T-helper 2 cell (primary cell): ENCODE results near the gene CYP2J2.
A peak's percentile ranks its signal among the peaks of the same experiment; 100 is the strongest.
"Not testable (repeated sequence)": the region's sequence is repeated elsewhere in the genome, so short reads cannot be mapped to it uniquely, and the experiment has no call there.

Experiments used
- DNase-seq, 5 experiments: peaks; one replicate each; pipeline versions ENCODE4 v3.0.0 to v3.0.0-alpha.2; 2012 to 2022
- total RNA-seq, 2 donors: gene quantifications; one replicate each; lab custom pipeline; 2026; lab: John Stamatoyannopoulos, UW

CYP2J2 gene, protein sequence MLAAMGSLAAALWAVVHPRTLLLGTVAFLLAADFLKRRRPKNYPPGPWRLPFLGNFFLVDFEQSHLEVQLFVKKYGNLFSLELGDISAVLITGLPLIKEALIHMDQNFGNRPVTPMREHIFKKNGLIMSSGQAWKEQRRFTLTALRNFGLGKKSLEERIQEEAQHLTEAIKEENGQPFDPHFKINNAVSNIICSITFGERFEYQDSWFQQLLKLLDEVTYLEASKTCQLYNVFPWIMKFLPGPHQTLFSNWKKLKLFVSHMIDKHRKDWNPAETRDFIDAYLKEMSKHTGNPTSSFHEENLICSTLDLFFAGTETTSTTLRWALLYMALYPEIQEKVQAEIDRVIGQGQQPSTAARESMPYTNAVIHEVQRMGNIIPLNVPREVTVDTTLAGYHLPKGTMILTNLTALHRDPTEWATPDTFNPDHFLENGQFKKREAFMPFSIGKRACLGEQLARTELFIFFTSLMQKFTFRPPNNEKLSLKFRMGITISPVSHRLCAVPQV
- total RNA-seq = 0 to 0.13 reads per million in 2 donors

DNA sequence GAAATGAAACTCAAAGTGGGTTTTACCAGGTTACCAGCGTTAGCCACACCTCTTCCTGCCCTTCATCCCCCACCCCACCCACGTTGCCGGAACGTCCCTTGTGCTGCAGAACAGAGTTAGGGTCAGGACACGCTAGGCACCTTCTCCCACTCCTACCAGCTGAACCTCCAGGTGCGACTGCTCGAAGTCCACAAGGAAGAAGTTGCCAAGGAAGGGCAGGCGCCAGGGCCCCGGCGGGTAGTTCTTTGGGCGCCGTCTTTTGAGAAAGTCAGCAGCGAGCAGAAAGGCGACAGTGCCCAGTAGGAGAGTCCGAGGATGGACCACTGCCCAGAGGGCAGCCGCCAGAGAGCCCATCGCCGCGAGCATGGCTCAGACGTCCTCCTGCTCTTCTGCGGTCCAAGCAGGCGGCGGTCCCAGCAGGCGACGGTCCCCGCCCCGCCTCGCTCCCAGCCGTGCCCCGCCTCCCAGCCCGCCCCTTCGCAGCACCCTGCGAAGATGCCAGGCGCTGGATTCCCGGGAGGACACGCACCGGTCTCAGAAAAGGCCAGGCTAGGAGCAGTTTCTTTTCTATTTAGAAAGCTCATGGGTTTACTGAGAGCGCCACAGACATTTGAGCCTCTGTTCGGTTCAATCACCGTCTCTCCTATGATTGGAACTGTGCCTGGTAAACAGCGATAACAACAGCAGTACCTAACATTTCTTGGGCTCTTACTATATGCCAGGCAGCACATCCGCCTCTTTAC, at the start of gene CYP2J2:
Gene CYP2J2, minus strand, starts transcription at position 393 of the 743 bp plus-strand sequence. Its CDS starts 27 bp downstream, at position 366.
- peak in 3 of 5 experiments; percentile 3 to 9 (median 8) for DNase-seq

DNA sequence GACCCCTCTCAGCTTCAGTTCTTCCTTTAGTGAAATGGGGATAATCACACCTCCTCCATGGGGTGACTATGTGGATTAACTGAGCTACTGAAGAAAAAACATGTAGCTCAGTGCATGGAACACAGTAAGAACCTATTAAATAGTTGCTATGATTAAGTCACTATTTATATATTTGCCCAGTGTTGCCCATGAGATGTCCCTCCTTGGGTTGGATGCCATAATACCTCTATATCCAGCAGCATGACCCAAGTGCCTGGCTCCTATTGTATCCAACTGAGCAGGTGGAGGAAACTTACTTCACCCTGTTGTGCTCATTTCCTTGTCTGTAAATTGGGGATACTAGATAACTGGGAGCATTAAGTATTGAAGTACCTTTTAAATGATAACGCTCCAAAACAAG, 47.1 kb upstream of the CYP2J2 start:
- no peak for DNase-seq

DNA sequence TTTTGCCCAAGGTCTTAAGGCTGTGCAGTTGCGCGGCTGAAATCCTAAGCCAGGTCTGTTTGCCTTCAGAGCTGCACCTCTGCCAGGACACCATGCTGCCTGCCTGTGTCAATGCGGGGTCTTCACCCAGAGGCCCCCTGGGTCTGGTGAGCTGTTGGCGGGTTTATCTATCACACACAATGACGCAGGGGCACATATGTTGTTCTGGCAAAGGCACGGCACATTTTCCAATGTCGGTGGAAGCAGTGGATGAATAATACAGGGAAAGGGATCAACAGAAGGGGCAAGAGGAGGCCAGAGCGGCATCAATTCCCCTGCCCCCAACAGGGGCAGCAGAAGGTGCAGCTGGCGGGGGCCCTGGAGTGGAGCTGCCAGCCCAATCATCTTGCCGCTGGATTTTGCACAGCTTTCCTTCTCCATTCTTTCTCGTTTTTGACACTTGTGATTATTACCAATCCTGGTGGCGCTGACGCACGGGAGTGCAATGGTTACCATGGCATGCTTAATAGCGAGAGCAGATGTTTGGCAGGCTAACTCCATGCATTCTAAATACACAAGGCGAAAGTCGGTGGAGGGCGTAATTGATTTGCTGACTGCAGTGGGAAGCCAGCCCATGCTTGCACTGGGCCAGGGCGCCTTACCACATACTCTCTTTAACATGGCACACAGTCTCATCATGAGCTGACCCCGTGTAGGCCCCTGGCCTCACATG, 45.8 kb upstream of the CYP2J2 start:
- no peak for DNase-seq

DNA sequence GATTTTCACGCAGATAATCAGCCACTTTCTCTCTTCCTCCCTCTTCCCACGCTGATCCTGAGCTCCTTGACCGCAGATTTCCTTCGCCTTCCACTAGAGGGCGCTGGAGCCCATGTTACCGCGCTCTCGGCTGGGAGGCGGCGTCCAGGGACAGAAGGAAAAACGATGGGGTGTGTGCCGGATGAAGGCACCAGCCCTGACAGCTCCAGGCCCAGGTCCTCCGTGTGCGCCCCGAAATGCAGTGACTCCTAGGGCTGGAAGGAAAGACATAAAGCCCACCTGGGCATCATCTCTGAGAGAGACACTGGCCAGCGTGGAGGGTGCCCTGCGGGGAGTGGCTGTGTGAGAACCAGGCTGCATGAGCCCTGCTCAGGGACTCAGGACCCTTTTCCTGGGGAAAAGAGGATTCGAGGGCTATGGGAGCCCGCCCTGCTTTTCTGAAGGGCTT, 44.9 kb upstream of the CYP2J2 start:
- peak in 3 of 5 experiments; percentile 7 to 19 (median 8) for DNase-seq

DNA sequence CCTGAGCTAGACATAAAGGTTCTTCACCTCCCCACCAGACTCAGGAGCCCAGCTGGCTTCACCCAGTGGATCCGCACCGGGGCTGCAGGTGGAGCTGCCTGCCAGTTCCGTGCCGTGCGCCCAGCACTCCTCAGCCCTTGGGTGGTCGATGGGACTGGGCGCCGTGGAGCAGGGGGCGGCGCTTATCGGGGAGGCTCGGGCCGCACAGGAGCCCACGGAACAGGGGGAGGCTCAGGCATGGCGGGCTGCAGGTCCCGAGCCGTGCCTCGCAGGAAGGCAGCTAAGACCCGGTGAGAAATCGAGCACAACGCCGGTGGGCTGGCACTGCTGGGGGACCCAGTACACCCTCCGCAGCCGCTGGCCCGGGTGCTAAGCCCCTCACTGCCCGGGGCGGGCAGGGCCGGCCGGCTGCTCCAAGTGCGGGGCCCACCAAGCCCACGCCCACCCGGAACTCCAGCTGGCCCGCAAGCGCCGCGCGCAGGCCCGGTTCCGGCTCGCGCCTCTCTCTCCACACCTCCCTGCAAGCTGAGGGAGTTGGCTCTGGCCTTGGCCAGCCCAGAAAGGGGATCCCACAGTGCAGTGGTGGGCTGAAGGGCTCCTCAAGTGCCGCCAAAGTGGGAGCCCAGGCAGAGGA, 43.1 kb upstream of the CYP2J2 start:
- not testable (repeated sequence) for DNase-seq

DNA sequence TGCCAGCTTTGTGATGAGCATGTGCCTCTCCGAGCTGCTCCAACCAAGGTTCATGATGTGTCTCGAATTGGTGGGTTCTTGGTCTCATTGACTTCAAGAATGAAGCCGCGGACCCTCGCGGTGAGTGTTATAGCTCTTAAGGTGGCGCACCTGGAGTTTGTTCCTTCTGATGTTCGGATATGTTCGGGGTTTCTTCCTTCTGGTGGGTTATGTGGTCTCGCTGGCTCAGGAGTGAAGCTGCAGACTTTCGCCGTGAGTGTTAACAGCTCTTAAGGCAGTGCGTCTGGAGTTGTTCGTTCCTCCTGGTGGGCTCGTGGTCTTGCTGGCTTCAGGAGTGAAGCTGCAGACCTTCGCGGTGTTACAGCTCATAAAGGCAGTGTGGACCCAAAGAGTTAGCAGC, 42.2 kb upstream of the CYP2J2 start:
- DNase-seq = not testable (repeated sequence)

DNA sequence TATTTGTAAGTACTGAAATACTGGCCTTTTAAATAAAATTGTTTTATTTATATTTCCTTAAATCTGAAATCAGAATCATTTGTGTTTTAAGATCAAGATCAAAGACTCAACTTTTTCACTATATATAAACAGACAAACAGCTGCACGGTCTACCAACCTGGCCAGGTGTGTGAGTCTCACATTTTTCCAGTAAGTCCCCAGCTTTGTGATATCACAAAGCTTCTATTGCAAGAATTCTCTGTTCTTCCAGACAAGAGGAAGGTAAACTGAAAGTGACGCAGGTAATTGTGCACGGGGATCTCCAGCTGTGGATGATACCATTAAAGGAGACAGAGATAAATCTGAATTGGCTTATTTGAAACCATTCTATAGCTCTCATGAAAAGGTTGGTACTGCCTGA, 41.2 kb upstream of the CYP2J2 start:
- DNase-seq = no peak

DNA sequence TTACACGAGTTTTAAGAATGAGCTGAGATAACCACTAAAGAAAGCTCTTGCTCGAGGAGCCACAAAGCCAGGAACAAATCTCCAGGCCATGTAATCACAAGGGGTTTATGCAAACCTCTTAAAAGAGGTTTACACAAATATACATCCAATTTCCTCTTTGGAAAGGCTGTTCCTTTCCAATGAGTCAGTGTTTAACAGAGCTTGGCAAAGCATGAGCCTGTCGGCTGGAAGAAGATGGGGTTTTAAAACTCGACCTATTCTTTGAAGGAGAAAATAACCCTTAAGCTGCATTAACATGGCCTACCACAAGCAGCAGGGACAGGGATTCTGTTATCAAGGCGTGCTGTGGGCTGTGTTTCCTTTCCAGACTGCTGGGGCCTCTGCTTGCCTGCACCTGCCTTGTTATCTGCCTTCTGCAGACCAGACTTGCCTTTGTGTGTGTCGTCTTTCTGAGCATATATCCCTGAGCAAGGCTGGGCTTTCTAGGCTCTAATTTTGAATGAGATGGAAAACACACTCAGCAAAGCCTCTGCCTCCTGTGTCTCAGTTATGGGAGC, 40.6 kb upstream of the CYP2J2 start:
- no peak for DNase-seq

DNA sequence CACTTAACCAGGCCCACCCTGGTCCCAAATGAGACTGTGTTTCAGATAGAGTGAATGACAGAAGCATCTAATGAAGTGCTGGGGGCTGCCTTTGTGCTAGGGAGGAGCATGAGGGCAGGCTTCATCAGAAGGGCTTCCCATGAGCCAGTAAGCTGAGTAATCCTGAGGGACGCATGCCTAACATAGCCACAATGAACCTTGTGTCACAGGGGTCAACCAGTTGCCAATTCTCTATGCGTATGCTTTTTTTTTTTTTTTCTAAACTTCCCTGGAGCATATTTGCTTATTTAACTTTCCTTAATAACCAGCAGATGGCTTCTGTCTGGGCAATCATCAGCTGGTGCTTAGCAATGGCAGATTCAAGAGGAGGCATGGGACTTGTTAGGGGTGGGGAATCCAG, 25.5 kb upstream of the CYP2J2 start:
- no peak for DNase-seq

DNA sequence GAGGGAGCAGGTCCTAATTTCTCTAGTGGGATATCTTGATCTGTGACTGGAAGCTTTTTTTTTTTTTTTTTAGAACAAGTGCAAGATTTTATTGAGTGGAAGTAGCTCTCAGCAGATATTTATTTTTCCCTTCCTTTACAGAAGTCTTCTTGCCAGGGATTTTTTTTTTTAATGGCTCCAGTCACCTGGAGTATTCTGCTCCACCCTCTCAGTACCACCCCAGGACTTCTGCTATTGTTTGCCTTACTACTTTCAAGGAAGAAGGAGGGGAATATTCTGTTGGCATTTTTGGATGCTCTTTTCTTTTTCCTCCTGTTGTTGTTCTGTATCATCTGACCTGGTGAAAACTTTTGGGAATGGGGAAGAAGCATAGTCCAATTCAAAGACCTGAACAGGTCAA, 23.1 kb upstream of the CYP2J2 start:
- DNase-seq = no peak

DNA sequence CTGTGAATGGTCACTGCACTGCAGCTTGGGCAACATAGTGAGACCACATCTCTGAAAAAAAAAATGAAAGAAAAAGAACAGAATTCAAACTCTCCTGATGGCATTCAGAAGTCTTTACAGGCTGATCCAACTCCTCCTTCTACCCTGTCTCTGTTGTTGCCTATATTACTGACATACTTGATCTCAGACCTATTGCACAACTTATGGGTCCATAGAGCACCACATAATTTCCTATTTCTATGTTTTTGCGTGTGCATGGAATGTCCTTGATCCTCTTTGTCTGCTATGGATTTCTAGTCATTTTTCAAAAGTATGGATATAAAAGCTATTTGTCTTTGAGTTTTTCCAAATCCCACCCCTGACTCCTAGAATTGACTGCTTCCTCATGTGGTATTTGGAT, 22.4 kb upstream of the CYP2J2 start:
- no peak for DNase-seq

DNA sequence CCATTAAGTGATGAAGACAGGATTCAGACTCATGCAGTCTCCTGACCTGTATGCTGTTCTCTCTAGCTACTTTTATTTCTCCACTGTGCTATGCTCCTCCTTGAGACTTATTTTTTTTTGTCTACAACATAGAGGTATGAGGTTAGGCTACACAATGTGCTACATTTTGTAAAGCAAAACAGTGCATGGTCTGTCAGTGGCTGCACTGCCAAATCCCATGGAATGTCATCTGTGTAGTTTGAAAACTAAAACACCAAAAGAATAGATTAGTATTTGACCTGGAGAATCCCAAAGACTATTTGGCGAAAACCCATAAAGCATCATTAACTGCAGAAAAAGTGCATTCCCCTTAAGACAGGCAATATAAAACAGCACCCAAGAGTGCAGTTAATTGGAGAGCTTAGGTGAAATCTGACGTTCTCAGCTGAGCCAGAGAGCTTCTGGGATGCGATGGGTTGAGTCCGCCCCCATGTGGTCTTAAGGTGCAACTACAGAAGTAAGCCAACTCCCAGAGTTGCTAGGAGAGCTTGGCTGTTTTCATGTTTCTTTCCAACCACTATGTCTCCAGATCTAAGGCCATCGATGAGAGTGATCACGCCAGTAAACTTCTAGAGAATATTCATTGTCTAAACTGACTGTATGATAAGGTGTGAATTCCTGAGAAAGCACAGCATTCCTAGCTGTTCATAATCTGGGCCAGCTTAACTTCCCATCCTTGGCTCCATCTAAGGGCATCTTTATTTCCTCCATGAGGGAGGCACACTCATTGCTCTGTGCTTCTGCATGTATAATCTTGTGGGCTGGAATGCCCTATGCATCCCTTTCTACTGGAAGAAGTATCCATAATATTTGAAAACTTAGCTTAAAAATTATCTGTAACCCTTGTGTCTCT, 20.7 kb upstream of the CYP2J2 start:
- peak in 3 of 5 experiments; percentile 10 to 61 (median 19) for DNase-seq

DNA sequence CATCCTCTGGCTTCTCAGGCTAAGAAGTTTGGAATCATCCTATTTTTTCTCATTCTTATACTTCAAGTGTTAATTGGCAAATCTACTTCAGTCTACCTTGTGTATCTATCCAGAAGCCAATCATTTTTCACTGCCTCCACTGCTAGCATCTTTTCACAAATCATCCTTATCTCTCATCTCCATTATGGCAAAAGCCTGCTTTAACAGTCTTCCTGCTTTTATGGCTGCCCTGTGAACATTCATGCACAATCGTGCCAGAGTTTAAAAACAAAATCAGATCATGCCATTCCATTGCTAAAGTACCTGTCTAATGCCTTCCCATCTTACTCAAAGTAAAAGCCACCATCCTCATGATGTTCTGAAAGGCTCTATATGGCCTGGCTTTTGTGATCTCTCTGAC, 19.2 kb upstream of the CYP2J2 start:
- DNase-seq = no peak

DNA sequence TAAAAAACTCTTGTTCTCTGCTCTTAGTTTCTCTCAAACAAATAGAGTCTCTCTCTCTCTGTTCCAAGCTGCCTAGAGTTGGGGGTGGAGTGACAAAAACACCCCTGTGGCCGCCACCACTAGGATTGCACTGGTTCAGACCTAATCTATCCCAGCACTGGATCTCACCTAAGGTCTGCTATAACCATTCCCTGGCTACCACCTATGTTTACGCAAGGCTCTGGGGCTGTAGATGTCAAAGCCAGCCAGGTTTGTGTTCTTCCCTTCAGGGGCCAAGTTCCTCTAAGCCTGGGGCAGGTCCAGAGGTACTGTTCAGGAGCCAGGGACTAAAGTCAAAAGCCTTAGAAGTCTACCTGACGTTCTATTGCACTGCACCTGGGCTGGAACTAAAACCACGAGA, 12.8 kb upstream of the CYP2J2 start:
- no peak for DNase-seq

DNA sequence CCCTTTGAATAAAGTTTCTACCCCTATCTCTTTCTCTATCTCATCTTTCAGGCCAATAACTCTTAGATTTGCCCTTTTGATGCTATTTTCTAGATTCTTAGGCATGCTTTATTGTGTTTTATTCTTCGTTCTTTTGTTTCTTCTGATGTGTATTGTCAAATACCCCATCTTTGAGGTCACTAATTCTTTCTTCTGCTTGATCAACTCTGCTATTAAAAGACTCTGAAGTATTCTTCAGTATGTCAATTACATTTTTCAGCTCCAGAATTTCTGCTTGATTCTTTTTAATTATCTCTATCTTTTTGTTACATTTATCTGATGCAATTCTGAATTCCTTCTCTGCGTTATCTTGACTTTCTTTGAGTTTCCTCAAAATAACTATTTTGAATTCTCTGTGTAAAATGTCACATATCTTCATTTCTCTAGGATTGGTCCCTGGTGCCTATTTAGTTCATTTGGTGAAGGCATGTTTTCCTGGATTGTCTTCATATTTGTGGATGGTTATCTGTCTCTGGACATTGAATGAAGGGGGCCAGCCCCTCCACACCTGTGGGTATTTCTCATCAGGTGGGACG, 11.2 kb upstream of the CYP2J2 start:
- no peak for DNase-seq

DNA sequence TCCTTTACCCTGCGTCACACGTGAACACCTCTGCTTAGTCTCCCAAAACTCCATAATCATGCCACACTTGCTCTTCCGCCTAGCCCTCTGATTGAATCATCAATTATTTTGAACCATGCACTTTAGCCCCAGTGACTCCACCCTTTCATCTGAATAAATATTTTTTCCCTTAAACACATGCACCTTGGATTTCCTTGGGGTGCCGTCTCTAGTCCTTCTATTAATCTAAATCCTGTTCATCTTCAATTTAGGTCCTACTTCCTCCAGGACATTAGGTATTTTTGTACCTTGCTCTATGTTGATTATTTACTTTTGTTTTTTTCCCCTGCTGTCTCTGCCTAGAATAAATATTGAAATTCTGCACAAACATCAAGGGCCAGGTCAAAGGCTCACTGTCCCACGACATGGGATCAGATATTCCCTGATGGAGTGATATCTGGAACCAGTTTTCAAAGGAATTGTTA, 9.8 kb upstream of the CYP2J2 start:
- DNase-seq = no peak

DNA sequence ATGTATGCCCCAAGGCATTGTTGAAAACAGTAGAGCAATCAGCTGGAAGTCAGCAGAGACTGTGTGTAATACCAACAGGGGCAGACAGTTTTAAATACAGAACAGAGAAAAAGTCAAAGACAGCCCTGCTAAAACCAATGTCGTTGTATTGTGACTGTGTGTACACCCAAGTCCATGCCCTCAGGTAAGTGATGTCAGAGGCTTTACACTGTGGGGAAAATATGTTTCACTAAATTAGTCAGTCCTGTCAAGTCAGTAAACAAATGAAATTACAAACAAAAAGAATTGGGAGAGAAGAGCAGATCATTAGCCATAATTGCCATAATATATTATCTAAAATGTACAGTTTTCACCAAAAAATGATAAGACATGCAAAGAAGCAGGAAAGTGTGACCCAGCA, 2.4 kb upstream of the CYP2J2 start:
- no peak for DNase-seq

DNA sequence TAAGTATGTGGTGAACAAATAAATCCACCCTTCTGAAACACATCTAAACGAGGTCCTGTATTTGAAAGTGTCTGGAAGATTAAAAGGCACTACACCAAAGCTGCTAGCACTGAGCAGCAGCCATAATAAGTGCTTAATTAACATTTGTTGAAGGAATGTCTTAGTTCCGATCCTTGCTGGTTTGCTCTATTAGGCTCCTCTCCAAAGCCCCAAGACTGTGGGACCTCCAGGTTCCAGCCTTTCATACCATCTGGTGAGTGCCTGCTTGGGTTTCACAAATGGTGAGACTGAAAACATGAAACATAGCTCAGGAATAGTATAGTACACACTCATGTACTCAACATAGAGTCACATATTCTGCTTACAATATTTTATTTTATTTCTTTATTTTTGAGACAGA, 640 bp upstream of the CYP2J2 start:
- DNase-seq = no peak

DNA sequence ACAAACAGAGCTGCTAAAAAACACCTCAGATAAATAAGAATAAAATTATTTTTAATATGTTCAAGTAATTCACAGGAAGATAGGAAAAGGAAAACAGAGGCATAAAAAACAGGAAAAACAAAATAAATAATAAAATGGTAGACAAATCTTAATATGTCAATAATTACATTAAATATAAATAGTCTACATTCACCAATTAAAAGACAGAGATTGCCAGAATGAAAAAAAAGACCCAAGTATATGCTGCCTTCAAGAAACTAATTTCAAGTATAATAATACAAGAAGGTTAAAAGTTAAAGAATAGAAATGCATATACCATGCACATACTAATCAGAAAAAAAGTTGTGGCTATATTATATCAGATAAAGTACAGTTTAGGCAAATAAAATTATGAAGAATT, 1.9 kb downstream of the CYP2J2 start:
- no peak for DNase-seq

DNA sequence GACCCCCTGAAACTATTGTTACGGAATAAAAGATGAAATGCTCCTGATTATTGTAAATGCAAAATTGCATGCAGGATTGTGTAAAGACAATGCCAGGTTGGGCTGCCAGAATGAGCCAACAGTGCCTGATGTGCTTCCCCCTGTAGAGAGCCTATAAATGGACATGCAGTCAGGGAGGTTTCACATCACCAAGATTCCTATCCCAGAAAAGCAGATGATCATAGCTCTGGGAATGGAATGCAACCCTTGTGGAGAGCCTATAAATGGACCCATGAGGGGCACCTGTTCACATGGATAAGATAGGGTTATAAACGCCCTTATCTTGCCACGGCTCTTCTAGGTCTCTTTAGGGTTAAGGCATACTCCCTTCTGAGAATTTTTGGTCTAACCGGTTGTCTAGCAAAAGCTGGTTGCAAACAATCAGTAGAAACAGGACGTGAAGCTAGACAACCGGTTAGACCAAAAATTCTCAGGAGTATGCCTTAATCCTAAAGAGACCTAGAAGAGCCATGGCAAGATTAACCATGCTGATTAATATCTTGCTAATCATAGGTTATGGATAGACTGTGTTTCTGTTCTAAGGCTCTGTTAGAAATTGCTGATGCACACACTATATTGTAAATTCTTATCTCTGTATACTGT, 5.2 kb downstream of the CYP2J2 start:
- DNase-seq = not testable (repeated sequence)
